ENCODE results near the gene HMOX2.

The HMOX2 gene

GRCh38 chr16:4474192-4474961, 1.8 kb upstream of the HMOX2 start, which contains the start of gene NMRAL1:
TSS of gene NMRAL1 (minus strand) at chr16:4474625. CDS start at chr16:4474132, 493 bp downstream.
- H3K4me1 ChIP-seq (ENCODE audit: insufficient read depth, low read length), result peaks cover 53% of the 10 kb centered on the region
- H2AFZ ChIP-seq (ENCODE audit: low read depth, low read length), result peak within 1 kb of the TSS; percentile 89
- peaks cover 69% of the 10 kb centered on the region for H3K79me2 ChIP-seq (ENCODE audit: insufficient read depth, low read length)
- H3K27ac ChIP-seq (ENCODE audit: low read length), result peak within 1 kb of the TSS; percentile 89
- TF ChIP-seq EZH2 (IDR thresholded peaks at IDR 0.05; ENCODE audit: borderline replicate concordance, low read depth, low read length, severe bottlenecking), result no peak
- TF ChIP-seq, protein P1, sequence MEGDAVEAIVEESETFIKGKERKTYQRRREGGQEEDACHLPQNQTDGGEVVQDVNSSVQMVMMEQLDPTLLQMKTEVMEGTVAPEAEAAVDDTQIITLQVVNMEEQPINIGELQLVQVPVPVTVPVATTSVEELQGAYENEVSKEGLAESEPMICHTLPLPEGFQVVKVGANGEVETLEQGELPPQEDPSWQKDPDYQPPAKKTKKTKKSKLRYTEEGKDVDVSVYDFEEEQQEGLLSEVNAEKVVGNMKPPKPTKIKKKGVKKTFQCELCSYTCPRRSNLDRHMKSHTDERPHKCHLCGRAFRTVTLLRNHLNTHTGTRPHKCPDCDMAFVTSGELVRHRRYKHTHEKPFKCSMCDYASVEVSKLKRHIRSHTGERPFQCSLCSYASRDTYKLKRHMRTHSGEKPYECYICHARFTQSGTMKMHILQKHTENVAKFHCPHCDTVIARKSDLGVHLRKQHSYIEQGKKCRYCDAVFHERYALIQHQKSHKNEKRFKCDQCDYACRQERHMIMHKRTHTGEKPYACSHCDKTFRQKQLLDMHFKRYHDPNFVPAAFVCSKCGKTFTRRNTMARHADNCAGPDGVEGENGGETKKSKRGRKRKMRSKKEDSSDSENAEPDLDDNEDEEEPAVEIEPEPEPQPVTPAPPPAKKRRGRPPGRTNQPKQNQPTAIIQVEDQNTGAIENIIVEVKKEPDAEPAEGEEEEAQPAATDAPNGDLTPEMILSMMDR (IDR thresholded peaks at IDR 0.05; ENCODE audit: borderline replicate concordance, extremely low read depth, low read length, poor library complexity, severe bottlenecking), result peak; percentile 29
- peak within 1 kb of the TSS; percentile 94 for H3K4me2 ChIP-seq (ENCODE audit: insufficient read depth, low read length)
- peak within 1 kb of the TSS; percentile 90 to 94 for H3K4me3 ChIP-seq (ENCODE audit: low read depth in 1 of 2, low read length in 2 of 2)
- DNase-seq (peak; percentile 98), ATAC-seq (ENCODE audit: insufficient read depth, low read depth) (peak; percentile 86)
- peak within 1 kb of the TSS; percentile 93 for H3K9ac ChIP-seq (ENCODE audit: low read depth, low read length)
- H3K9me3 ChIP-seq (ENCODE audit: insufficient read depth, low read length, severe bottlenecking), result no peaks in the 10 kb centered on the region
- peaks cover 8% of the 10 kb centered on the region for H3K36me3 ChIP-seq (ENCODE audit: insufficient read depth, low read length)
- H3K27me3 ChIP-seq (ENCODE audit: insufficient read depth, low read length, poor library complexity), result no peaks in the 10 kb centered on the region
- H4K20me1 ChIP-seq (ENCODE audit: insufficient read depth, low read length), result peaks cover 3% of the 10 kb centered on the region; the same call in 1 of the 2 replicates

DNA sequence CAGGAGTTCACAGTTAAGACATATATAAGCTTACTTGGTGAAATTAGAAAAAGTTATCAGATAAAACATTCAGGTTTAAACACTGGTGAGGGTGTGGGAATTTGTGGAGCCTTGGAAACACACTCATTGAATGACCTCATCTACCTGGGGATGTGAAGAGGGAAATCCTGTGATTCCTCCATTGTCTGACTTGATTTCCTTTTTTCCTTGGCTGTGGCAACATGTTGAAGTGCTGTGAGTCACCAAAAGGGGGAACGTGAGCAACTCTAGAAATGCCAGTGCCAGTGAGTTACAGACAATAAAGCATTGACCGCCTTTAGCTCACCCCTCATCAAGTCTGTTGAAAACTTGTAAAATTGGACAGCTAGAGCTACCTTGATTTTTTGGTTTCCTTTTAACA, 1.8 kb downstream of the HMOX2 start:
- peaks cover 2% of the 10 kb centered on the region for H3K36me3 ChIP-seq (ENCODE audit: insufficient read depth, low read length)
- peak overlapping the region; percentile 93; the same call in 1 of the 2 replicates for H3K9ac ChIP-seq (ENCODE audit: low read depth, low read length)
- peaks cover 80% of the 10 kb centered on the region for H3K79me2 ChIP-seq (ENCODE audit: insufficient read depth, low read length)
- DNase-seq, result no peak
- no peak overlapping the region for H3K27ac ChIP-seq (ENCODE audit: low read length)
- H3K27me3 ChIP-seq (ENCODE audit: insufficient read depth, low read length, poor library complexity), result no peaks in the 10 kb centered on the region
- H4K20me1 ChIP-seq (ENCODE audit: insufficient read depth, low read length), result peaks cover 3% of the 10 kb centered on the region; the same call in 1 of the 2 replicates
- no peaks in the 10 kb centered on the region for H3K9me3 ChIP-seq (ENCODE audit: insufficient read depth, low read length, severe bottlenecking)
- peak overlapping the region in 1 of 2 experiments; percentile 19; a peak in 1 of 4 replicates for H3K4me3 ChIP-seq (ENCODE audit: low read depth in 1 of 2, low read length in 2 of 2)
- ATAC-seq (ENCODE audit: insufficient read depth, low read depth), result no peak
- peak overlapping the region; percentile 94; the same call in 1 of the 2 replicates for H3K4me2 ChIP-seq (ENCODE audit: insufficient read depth, low read length)
- TF ChIP-seq, protein P1 (IDR thresholded peaks at IDR 0.05; ENCODE audit: borderline replicate concordance, extremely low read depth, low read length, poor library complexity, severe bottlenecking), result peak; percentile 34
- no peak for TF ChIP-seq EZH2 (IDR thresholded peaks at IDR 0.05; ENCODE audit: borderline replicate concordance, low read depth, low read length, severe bottlenecking)
- peaks cover 42% of the 10 kb centered on the region for H3K4me1 ChIP-seq (ENCODE audit: insufficient read depth, low read length)
- H2AFZ ChIP-seq (ENCODE audit: low read depth, low read length), result no peak overlapping the region

GRCh38 chr16:4481526-4481925, 5.3 kb downstream of the HMOX2 start:
- TF ChIP-seq EZH2 (IDR thresholded peaks at IDR 0.05; ENCODE audit: borderline replicate concordance, low read depth, low read length, severe bottlenecking), result no peak
- TF ChIP-seq, protein P1 (IDR thresholded peaks at IDR 0.05; ENCODE audit: borderline replicate concordance, extremely low read depth, low read length, poor library complexity, severe bottlenecking), result no peak
- no peaks in the 10 kb centered on the region for H3K9me3 ChIP-seq (ENCODE audit: insufficient read depth, low read length, severe bottlenecking)
- H4K20me1 ChIP-seq (ENCODE audit: insufficient read depth, low read length), result peaks cover 3% of the 10 kb centered on the region; the same call in 1 of the 2 replicates
- no peak overlapping the region for H3K27ac ChIP-seq (ENCODE audit: low read length)
- no peak overlapping the region for H3K4me3 ChIP-seq (ENCODE audit: low read depth in 1 of 2, low read length in 2 of 2)
- DNase-seq (no peak), ATAC-seq (ENCODE audit: insufficient read depth, low read depth) (no peak)
- no peak overlapping the region for H3K9ac ChIP-seq (ENCODE audit: low read depth, low read length)
- peaks cover 12% of the 10 kb centered on the region for H3K36me3 ChIP-seq (ENCODE audit: insufficient read depth, low read length)
- no peak overlapping the region for H3K4me2 ChIP-seq (ENCODE audit: insufficient read depth, low read length)
- H3K4me1 ChIP-seq (ENCODE audit: insufficient read depth, low read length), result peaks cover 16% of the 10 kb centered on the region
- no peak overlapping the region for H2AFZ ChIP-seq (ENCODE audit: low read depth, low read length)
- peaks cover 56% of the 10 kb centered on the region for H3K79me2 ChIP-seq (ENCODE audit: insufficient read depth, low read length)
- no peaks in the 10 kb centered on the region for H3K27me3 ChIP-seq (ENCODE audit: insufficient read depth, low read length, poor library complexity)

All from DND-41 (cell line).